Endothelial cell of hepatic sinusoid (primary cell): Measurements from ENCODE around the gene CAMTA1.
"Not testable (repeated sequence)": the region's sequence is repeated elsewhere in the genome, so short reads cannot be mapped to it uniquely, and the experiment has no call there.

Experiments used
- in situ Hi-C: cut with HindIII; loops from 2 replicates; pipeline ENCODE4 v1.10.0; 2017; ENCODE audit warnings: low sequenced_read_pairs

Gene CAMTA1

DNA sequence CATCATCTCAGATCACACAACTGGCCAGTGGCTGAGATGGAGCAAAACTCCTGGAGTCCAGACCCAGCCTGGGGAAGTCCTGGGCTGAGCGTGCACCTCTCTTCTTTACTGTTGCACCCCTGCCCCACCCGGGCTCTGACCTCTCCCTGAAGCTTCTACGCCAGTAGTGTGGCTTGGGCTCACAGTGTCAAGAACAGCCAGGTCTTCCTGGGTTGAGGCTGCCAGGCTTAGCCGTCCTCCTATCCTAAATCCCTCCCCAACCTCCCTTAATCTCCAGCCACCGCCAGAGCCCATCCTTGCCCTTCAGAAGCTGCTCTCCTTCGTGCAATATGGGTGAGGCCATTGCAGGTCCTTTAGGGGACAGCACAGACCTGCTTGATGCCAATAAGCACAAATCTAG lies 586.7 kb downstream of the CAMTA1 start:
- in situ Hi-C loops, result no loop called here

DNA sequence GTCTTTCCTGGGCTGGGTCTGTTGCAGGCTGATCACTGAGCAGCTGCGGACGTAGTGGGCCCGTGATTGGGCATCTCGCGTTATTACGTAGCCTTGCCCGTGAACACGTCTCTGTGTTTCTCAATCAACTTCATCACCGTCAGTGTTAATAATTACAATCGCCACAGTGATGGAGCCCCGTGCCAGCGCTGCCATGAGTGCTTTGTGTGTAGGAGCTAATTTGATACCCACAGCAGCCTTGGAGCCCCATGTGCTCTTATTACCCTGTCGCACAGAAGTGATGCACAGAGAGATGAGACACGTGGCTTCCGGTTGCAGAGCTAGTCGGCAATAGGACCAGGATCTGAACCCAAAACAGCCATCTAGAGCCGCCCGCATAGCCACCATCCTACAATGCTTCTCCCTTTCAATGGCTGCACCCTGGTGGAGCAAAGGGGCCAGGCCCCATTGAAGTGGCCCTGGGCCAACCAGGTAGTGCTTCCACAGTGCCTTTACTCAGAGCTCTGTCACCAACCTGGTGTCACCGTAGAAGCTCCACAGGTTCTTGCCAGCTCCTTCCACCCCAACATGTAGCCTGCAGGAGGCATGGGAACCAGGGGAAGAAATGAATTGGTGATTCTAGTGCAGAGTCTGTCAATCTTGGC lies 587.3 kb downstream of the CAMTA1 start:
- in situ Hi-C loops, result no loop called here

DNA sequence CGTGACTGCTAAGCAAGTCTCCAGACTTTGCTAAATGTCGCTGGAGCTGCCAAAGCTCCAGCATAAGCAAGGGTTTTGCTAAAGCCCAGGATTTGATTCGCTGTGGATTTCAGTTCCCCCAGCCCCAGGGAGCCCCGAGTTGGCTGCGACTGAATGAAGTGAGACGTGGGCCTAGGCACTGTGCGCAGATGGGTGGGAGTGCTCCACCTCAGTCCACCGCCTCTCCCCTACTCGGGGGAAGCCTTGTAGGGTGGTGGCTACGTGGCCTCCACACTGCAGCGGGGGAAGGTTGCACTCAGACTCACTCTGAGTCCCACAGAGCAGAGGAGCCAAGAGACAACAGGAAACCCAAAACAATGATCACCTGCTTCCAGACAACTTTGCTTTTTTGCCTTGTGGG lies 588.0 kb downstream of the CAMTA1 start:
- in situ Hi-C loops, result no loop called here

DNA sequence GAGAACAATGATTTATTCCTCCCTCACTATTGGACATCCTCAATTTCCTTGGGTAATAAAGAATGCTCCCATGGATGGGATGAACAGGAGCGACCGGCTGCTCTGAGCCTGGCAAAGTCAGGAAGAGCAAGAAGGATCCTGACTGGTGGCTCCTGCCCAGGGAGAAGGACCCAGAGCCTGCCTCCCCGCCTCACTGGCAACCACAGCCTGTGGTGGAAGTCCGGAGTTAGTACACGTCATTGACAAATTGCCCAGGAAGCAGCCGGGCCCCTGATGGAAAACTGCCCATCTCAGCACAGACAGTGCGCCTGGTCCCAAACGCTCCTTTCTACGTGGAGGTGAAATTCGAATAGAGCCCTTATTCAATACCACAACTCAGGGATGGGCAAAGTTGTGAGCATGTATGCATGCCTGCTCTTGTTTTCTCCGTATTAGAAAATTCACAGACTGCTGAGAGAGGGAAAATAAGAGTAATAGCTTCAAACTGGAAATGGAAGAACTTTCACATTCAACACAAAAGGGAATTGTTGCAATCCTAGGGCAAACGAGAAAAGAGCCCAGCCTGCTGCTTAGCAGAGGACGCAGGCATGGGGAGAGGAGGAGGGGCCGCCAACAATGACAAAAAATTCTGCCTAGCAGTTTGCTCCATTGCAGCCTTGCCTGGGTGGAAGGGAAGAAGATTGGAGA lies 588.8 kb downstream of the CAMTA1 start:
- in situ Hi-C loops, result no loop called here

DNA sequence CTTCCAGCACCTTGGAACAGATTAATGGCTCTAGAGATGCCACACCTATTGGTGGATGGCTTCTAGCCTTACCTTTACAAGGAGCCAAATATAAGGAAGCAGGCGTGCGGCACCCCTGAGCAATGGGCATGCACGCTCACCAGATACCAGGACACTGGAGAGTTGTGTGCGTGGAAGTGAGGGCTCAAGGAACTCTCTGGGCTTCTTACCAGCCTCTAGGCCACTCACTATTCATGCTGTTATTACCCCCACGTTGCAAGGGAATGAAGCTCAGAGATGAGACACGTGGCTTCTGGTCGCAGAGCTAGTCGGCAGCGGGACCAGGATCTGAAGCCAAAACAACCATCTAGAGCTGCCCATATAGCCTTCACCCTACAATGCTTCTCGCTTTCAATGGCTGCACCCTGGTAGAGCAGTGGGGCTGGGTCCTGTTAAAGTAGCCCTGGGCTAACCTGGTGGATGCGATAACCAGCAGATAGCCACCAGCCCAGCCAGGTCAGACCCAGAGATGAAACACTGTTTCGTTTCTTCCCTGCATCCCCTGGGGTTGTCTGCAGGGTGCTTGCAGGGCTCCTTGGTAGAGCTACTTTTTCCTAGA lies 589.4 kb downstream of the CAMTA1 start:
- in situ Hi-C loops, result no loop called here

DNA sequence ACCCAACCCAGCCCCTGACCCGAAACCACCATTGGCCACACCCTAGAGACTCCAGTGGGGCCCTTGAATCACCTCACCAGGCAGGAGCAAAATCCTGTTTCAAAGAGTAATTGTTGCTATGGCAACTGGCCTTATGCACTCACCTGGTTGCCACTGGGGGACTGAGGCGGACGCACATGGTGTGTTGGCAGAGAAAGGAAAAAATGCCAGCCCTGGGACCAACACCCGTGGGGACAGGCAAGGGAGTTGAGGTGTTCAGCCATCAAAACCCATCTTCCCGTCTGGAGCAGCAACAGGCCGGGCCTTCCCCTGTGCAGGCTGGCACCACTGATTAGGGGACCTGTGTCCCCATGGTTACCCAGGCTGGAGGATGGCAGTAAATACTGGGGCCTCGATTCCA lies 590.1 kb downstream of the CAMTA1 start:
- in situ Hi-C loops, result no loop called here

DNA sequence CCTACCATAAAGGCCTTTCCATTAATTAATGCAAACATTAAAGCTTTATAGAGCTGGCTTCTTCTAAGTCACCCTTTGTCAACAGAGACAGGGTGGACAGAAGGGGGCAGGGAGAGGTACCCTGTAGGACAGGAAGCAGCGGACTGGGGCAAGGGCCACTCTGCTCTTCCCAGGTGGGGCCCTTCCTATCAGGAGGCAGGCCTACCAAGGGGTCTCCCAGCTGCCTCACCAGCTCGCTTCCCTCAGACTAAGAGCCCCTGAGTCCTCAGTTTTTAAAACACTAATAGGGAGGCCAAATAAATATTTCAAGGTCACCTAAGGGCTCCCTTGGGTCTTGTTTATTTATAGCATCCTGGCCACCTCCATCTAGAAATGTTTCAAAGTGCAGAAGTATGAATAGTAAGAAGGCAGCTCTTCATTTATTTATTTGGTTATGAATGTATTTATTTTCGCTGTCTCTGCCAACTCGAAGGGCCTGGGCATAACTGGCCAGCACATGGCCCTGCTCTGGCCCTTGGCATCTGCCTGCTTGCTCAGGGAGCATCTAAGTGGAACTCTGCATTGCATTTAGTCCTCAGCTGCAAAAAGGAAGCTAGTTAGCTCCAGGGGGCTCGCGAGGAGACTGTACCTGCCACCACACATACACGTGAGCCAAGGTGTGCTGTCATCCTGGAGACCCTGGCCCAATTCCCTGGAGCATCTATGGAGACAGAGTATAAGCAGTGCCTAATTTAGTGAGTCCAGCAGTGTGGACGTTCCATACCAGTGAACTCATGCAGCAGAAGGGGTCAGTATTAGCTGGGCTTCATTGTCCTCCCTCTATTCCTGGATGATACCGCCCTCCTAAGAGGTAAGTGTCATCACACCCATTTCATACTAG lies 590.8 kb downstream of the CAMTA1 start:
- in situ Hi-C loops, result no loop called here

DNA sequence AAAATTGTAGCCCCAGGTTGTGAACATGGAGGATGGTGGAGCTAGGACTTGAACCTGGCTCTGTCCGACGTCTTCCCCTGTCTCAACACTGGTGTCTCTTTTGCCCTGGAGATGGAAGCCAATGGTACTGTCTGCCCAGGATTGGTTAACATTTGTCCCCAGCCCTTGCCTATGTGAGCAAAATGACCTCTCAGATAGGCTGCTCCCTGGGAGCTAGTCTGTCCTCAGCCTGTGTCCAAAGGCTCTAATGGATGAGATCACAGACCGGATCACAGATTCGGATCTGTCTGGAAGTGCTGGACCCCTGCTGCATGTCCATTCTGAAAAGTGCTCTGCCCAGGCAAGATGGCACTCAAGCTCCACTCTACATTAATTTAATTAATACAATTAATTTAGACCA lies 591.4 kb downstream of the CAMTA1 start:
- in situ Hi-C loops, result no loop called here

DNA sequence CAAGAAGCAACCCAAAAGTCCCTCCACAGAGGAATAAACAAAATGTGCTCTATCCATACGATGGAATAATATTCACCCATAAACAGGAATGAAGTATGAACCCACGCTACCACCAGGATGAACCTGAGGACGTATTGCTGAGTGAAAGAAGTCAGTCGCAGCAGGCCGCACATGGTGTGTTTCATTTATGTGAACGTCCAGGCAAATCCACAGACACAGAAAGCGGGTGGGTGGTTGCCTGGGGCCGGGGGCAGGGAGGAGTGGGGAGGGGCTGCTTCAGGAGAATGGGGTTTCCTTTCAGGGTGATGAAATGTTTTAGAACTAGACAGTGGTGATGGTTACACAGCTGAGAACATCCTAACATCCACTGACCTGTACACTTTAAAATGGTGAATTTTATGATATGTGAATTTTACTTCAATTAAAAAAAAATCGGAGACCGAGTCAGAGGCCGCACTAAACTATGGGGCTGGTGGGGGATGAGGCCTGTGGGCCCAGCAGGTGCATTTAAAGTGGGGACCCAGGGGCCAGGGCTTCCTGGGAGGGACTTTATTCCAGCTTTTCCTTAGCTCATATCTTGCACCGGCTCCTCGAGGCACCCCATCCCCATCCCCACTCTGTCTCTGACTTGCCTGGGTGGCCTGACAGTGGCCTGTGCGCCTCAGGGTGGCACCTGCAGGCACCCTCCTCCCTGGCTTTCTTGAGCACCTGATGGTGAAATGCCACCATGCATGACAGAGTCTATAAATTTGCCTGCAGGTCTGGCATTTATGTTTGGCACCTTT lies 593.3 kb downstream of the CAMTA1 start:
- in situ Hi-C loops, result no loop called here

DNA sequence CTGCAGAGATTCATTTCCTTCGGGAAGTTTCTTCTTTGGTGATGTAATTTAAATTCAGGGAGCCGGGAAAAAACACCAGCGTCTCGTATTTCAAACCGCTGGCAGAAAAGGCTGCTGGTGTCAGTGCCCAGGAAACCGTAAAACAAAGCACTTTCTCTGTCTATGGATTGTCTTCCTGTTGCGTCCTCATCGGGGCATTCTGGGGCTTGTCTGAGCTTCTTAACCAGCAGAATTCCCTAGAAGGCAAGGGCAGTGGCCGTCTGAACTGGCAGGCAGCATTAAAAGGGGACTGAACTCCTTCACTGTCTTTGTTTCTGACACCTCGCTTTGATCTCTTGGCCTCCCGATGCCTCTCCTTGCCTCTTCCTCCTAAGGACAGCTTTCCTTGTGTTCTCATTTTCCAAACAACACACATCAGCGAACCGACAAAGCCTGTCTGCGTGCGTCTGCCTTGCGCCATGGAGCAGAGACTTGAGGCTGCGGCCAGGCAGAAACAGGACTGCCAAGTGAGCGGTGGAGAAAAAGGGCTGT lies 594.3 kb downstream of the CAMTA1 start:
- in situ Hi-C loops, result no loop called here

DNA sequence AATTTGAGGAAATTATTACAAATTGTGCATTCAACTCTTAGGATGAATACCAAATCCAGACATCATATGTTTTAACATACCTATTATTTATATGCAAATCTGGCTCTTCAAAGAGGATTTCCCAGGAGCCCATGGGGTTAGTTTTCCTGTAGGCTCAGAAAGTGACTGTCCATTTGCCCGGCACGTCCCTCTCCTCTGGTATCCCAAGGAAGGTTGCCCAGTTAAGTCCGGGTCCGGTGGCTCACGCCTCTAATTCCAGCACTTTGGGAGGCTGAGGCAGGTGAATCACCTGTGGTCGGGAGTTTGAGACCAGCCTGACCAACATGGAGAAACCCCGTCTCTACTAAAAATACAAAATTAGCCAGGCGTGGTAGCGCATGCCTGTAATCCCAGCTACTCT lies 594.8 kb downstream of the CAMTA1 start:
- in situ Hi-C loops, result not testable (repeated sequence)

DNA sequence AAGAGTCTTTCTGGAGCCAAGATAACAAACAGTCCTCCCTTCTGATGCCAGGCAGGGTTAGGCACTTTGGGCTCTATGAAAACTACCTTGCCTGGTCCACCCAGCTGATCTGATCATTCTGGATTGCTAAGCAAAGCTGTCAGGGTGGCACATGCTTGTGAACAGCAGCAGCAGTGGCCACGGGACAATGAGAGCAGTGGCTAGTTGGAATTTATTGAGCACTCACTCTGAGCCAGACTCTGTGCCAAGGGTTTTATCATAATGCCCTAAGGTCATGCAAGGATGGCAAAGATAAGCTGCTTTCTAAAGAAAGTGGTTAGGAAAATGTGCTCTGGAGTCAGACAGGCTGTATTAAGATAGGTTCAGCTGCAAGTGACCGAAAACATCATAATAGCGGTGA lies 595.5 kb downstream of the CAMTA1 start:
- in situ Hi-C loops, result no loop called here

DNA sequence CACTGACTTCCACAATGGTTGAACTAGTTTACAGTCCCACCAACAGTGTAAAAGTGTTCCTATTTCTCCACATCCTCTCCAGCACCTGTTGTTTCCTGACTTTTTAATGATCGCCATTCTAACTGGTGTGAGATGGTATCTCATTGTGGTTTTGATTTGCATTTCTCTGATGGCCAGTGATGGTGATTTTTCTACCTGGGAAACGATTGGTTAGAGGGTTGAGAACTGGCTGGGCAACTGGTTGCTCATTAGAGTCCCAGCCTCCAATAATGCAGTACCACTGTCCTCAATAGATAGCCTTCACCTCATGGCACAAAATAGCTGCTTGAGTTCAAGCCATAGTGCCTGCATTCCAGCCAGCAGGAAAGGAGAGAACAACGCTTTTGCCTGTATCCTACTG lies 596.5 kb downstream of the CAMTA1 start:
- in situ Hi-C loops, result not testable (repeated sequence)

DNA sequence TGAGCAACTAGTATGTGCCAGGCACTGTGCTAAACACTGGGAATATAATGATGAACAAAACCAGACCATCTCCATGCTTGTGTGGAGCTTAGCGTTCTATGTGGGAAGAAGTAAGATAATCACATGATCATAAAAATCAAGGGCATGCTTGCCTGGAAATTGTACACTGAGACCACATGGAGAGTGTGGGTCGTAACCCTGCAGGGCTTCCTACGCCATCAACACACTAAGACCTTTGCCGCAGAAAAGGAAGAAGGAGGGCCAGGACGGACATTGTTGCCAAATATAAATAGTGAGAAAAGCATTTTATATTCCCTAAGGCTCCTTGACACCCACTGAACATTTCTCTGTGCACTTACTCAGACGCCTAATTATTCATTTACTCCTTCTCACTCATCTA lies 597.7 kb downstream of the CAMTA1 start:
- in situ Hi-C loops, result no loop called here

DNA sequence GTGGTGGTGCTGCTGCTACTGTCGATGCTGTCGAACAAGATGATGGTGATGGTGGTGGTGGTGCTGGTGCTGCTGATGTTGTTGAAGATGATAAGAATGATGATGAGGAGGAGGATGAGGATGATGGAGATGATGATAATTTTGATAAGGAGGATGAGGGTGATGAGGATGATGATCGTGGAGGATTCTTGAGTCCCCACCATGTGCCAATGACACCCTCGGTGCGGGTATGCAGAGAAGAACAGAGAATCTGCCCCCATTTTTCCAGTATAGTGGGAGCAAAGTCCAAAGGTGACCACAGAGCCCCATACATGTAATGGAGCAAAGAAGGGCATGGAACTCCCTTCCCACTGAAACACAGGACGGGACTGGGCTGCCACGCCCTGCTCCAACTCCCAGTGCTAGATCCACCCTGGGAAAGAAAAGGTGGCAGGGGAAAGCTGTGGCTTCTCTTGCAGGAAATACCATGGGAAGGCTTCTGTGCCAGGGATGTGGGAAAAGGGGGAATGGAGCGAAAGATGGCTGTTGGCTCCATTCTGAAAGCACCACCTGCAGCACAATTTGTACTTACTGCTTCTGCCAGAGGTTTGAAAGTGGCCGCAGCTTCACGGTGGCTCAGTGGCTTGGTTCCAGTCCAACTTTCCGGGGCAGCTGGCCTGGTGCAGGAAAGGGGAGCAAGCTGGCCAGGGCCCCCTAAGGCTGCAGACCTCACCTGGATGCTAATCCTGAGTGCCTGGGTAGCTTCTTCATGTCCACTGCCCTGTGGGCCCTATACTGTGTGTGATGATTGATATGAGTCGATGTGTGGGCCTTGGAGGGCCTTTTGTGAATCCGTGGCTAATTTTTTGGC lies 598.6 kb downstream of the CAMTA1 start:
- in situ Hi-C loops, result no loop called here

DNA sequence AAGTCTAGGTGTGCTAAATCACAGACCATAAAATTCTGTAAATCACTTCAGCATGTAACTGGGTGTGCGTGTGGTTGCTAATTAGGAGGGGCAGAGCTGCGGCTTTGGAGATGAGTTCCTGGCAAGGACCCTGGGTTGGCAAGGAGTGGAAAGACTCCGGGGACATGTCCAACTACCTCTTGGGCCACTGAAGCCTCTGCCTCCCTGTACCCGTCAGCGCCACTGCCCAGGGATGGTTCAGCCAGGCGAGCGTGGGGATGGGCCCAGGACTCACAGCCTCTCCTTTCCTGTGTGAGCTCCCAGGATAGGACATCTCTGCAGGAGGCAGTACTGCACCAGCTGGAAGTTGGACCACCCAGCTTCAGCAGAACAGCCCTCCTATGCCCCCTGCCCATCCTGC lies 599.4 kb downstream of the CAMTA1 start:
- in situ Hi-C loops, result no loop called here

DNA sequence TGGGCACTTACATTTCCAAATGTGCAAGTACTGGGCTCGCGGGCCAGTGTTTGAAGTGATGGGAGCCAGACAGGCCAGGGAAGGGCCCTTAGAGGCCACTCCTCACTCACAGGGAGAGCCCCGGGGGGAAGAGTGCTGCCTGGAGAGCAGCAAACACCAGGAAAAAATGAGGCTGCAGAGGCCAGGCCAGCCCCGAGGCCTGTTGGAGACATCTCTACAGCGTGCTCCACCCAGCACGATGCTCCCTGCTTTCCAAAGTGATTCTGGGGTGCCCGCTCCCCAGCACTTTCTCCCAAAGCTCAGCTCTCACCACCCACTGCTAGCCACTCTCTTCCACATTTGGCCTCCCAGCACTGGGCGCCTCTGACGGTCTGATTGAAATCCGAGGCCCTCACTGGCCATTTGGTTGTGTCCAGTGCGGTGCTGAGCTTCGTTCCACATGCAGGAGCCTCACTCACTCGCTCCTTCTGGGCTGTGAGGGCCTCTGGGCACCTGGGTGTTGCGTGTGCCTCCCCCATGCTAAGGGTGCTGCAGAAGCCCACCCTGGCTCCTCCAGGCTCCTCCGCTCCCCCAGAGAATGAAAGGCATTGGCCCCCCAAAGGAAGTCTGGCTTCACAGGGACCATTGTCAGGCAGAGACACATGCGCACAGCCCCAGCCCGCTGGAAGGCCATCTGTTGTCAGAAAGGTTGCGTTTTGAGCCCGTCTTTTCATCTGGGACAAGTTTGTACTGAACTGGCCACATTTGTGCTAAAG lies 600.4 kb downstream of the CAMTA1 start:
- in situ Hi-C loops, result no loop called here

DNA sequence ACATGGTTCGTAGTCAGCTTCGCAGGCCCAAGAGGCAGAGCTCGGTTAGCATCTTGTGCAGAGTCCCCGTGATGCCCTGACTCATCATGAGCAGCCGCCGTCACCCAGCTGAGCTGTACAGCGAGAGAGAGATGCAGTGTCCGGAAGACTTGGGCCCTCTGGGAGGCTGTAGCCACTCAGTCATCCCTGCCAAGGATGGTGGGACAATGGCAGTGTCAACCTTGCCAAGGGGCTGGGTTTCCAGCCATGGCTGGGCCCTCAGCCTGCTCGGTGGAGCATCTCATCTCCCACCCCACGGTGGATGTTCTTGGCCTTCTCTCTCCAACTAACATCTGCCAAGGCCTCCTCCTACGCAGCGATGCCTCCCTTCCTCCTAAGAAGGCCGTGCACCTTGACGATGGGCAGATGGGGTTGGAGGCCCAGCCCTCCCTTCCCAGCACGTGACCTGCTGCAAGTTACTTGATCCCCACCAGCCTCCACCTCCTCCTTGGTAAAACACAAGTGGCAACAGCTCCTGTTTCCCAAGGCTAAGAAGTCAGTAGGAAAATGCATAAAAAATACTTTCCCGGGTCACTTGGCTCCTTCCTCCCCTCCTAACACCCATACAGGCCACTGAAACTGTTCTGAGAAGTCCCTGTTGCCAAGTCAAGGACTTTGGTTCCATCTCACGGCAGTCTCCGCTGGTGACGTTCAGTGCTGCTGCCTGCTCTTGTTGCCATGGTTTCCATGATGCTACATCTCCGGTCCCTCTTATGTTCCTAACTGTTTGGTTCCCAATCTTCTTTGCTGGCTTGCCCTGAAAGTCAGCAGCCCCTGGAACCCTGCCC lies 601.2 kb downstream of the CAMTA1 start:
- in situ Hi-C loops, result no loop called here
